PFSK-1 (cell line): Measurements from ENCODE around the gene CFAP74.
A peak's percentile ranks its signal among the peaks of the same experiment; 100 is the strongest.

Experiments
- FOXP2 ChIP-seq: optimal IDR thresholded peaks from 2 replicates; pipeline ENCODE3; 2011; ENCODE audit warnings: borderline replicate concordance, control low read depth, inconsistent platforms; ENCODE audit not compliant: insufficient read depth; ENCODE audit errors: extremely low read length, extremely low read depth
- POLR2AphosphoS5 ChIP-seq: IDR thresholded peaks from 2 replicates; pipeline ENCODE4 v1.6.1; 2012; ENCODE audit warnings: low read depth, mild to moderate bottlenecking, control low read depth, low read length, moderate library complexity
- REST ChIP-seq, 2 experiments: IDR thresholded peaks; 2 replicates each; pipeline versions ENCODE4 v1.6.1 to v1.8.0; 2011 to 2012; ENCODE audit warnings: low read depth in 2 of 2, low read length in 2 of 2, control low read depth in 1 of 2, inconsistent platforms in 1 of 2, mild to moderate bottlenecking in 1 of 2, moderate library complexity in 1 of 2; ENCODE audit not compliant: insufficient read depth in 1 of 2
- SIN3A ChIP-seq: IDR thresholded peaks from 2 replicates; pipeline ENCODE4 v1.6.1; 2012; ENCODE audit warnings: mild to moderate bottlenecking, low read length, moderate library complexity, borderline replicate concordance; ENCODE audit not compliant: insufficient read depth
- TAF1 ChIP-seq: IDR thresholded peaks from 2 replicates; pipeline ENCODE4 v1.6.1; 2012; ENCODE audit warnings: low read length, control low read depth, borderline replicate concordance; ENCODE audit not compliant: insufficient read depth

CFAP74 gene

GRCh38 chr1:1976031-1976430, 27.6 kb downstream of the CFAP74 start:
- no peak for TF ChIP-seq FOXP2
- TF ChIP-seq REST (IDR thresholded peaks at IDR 0.05; ENCODE audit: insufficient read depth in 1 of 2, low read depth in 2 of 2, low read length in 2 of 2): no peak
- TF ChIP-seq TAF1: no peak
- no peak for TF ChIP-seq POLR2AphosphoS5
- no peak for TF ChIP-seq SIN3A

GRCh38 chr1:1975535-1975934, 28.1 kb downstream of the CFAP74 start:
- TF ChIP-seq TAF1: no peak
- no peak for TF ChIP-seq FOXP2
- TF ChIP-seq POLR2AphosphoS5: no peak
- no peak for TF ChIP-seq SIN3A
- no peak for TF ChIP-seq REST (IDR thresholded peaks at IDR 0.05; ENCODE audit: insufficient read depth in 1 of 2, low read depth in 2 of 2, low read length in 2 of 2)

GRCh38 chr1:1974834-1975233, 28.8 kb downstream of the CFAP74 start:
- TF ChIP-seq POLR2AphosphoS5: no peak
- TF ChIP-seq SIN3A: no peak
- TF ChIP-seq REST (IDR thresholded peaks at IDR 0.05; ENCODE audit: insufficient read depth in 1 of 2, low read depth in 2 of 2, low read length in 2 of 2): peak in 1 of 2 experiments; percentile 55; a peak in 1 of 4 replicates

GRCh38 chr1:1973716-1974642, 29.6 kb downstream of the CFAP74 start:
- TF ChIP-seq POLR2AphosphoS5 (no peak), FOXP2 (no peak), SIN3A (no peak), TAF1 (no peak), REST (IDR thresholded peaks at IDR 0.05; ENCODE audit: insufficient read depth in 1 of 2, low read depth in 2 of 2, low read length in 2 of 2) (no peak)
